ENCODE results near the gene VCY1B.
"Not testable (repeated sequence)": the region's sequence is repeated elsewhere in the genome, so short reads cannot be mapped to it uniquely, and the experiment has no call there.

Gene VCY1B

GRCh38 chrY:14055927-14056326 is at the start of gene VCY1B:
TSS of gene VCY1B (plus strand) at chrY:14056227. CDS start at chrY:14056290, 63 bp downstream.
- FAIRE-seq, result not testable (repeated sequence)

GRCh38 chrY:14011916-14012315 is 44.1 kb upstream of the VCY1B start:
- not testable (repeated sequence) for FAIRE-seq

DNA sequence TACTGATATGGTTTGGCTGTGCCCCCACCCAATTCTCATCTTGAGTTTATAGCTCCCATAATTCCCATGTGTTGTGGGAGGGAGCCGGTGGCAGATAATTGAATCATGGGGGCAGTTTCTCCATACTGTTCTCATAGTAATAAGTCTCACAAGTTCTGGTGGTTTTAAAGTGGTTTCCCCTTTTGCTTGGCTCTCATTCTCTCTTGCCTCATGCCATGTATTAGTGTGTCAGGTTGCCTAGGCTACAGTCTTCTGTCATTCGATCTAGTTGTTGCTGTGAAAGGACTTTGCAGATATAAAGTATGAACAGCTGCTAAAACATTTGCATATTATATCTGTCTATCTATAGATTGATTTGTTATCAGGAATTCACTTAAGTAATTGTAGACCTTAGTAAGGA is 25.6 kb upstream of the VCY1B start:
- FAIRE-seq, result not testable (repeated sequence)

DNA sequence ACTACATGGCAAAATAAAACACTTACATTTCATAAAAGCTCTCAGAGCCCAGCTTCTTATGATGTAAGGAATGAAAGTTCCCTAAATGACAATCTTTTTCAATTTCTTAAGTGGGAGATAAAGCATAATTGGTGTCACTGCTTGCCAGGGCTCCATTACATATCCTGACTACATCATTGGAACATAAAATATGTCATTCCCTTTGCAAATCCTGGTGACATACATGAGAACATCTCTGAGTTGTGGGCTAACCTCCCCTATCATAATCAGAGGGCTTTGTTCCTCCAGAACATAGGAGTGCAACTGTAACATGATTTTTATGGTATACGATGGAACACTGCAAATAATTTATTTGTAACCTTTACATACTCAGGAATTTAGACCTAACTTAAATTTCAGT is 29.9 kb downstream of the VCY1B start:
- no peak for FAIRE-seq

All from endometrium (tissue), 2 donors.